HepG2 (cell line): Measurements from ENCODE around the gene MAEA. TPM values are rescaled to one million over a fixed set of nuclear protein-coding genes. Genes with fewer than 3 reads are reported as not detected.
A peak's percentile ranks its signal among the peaks of the same experiment; 100 is the strongest.

Experiments used
- ATAC-seq: fragments of 200-7000 bp; cut with Tn5 transposase; 3 replicates; pipeline ENCODE4 v1.9.1; 2020; ENCODE audit warnings: mild to moderate bottlenecking, moderate library complexity
- BruUV-seq: library from RNA; stranded (reverse); fragments of 400-500 nt; replicated peaks from 2 replicates; lab custom pipeline; 2021; lab: Mats Ljungman, UMichigan
- CTCF ChIA-PET: fragments of 300-600 bp; formaldehyde crosslinking; extraction: SDS; loops from one replicate; lab custom pipeline; 2021; ENCODE audit warnings: low total read pairs, inconsistent platforms, low intra/inter-chr PET ratio; lab: Yijun Ruan, JAX
- POLR2A ChIA-PET: fragments of 350-600 bp; sonication (Branson Sonifier 250); formaldehyde crosslinking; loops from one replicate; lab custom pipeline; 2020; ENCODE audit warnings: antibody characterized with exemption, inconsistent platforms; lab: Yijun Ruan, JAX
- DNase-seq: peaks from one replicate; pipeline ENCODE4 v3.0.0-alpha.2; 2015; ENCODE audit warnings: low spot score
- FAIRE-seq: peaks from 3 replicates; lab custom pipeline; 2011; peaks lifted over from hg19 to GRCh38; lab: Jason Lieb, UNC
- H2AFZ ChIP-seq: one replicate; pipeline ENCODE4 v1.6.1; 2011; ENCODE audit warnings: low read length, inconsistent platforms
- H3K27ac ChIP-seq: fragments of 300-600 bp; 3 replicates; pipeline ENCODE4 v1.8.0; 2011; ENCODE audit warnings: mixed run types, mild to moderate bottlenecking, mixed read lengths, low read length, inconsistent platforms; ENCODE audit not compliant: insufficient read depth; ENCODE audit errors: extremely low read length
- H3K27me3 ChIP-seq, 2 experiments: fragments of 200-600 bp in 1 of 2; 2 replicates in 1 of 2; 3 replicates in 1 of 2; pipeline versions ENCODE4 v1.6.0 to v1.8.0; 2011; ENCODE audit warnings: low read length in 2 of 2, mild to moderate bottlenecking in 2 of 2, moderate library complexity in 2 of 2, inconsistent platforms in 1 of 2; ENCODE audit not compliant: insufficient read depth in 2 of 2, control insufficient read depth in 1 of 2
- H3K36me3 ChIP-seq, 2 experiments: fragments of 200-600 bp in 1 of 2; replicated peaks in 1 of 2; 2 replicates in 1 of 2; 3 replicates in 1 of 2; pipeline versions ENCODE4 v1.5.1 to v1.8.0; 2011; ENCODE audit warnings: low read length in 2 of 2, inconsistent platforms in 1 of 2; ENCODE audit not compliant: insufficient read depth in 2 of 2, control insufficient read depth in 1 of 2
- H3K4me1 ChIP-seq: 2 replicates; pipeline ENCODE4 v1.5.1; 2012; ENCODE audit warnings: low read length, inconsistent platforms; ENCODE audit not compliant: insufficient read depth
- H3K4me2 ChIP-seq: 2 replicates; pipeline ENCODE4 v1.6.0; 2011; ENCODE audit warnings: low read depth, low read length, inconsistent platforms
- H3K4me3 ChIP-seq, 3 experiments: fragments of 200-600 bp in 1 of 3; sonication (generic), shearing (Covaris generic) in 1 of 3; replicated peaks in 1 of 3; 2 replicates each; pipeline ENCODE4 v1.5.1; 2011 to 2016; ENCODE audit warnings: low read length in 3 of 3, inconsistent platforms in 2 of 3, low read depth in 2 of 3, mild to moderate bottlenecking in 2 of 3, control low read depth in 1 of 3, mixed read lengths in 1 of 3; ENCODE audit not compliant: insufficient read depth in 1 of 3
- H3K79me2 ChIP-seq: one replicate; pipeline ENCODE4 v1.6.1; 2011; ENCODE audit warnings: low read length, inconsistent platforms; ENCODE audit not compliant: insufficient read depth
- H3K9ac ChIP-seq: 2 replicates; pipeline ENCODE4 v1.6.0; 2011; ENCODE audit warnings: mild to moderate bottlenecking, low read depth, low read length, inconsistent platforms; ENCODE audit not compliant: insufficient read depth
- H3K9me3 ChIP-seq: 2 replicates; pipeline ENCODE4 v1.5.1; 2012; ENCODE audit warnings: mild to moderate bottlenecking, low read length
- H4K20me1 ChIP-seq: 2 replicates; pipeline ENCODE4 v1.6.0; 2011; ENCODE audit warnings: inconsistent platforms, mild to moderate bottlenecking, low read length, moderate library complexity; ENCODE audit not compliant: insufficient read depth
- AGO2 ChIP-seq: fragments of 200-400 bp; formaldehyde crosslinking; optimal IDR thresholded peaks from 2 replicates; pipeline ENCODE3; 2017; ENCODE audit warnings: mild to moderate bottlenecking, low read depth, low read length, moderate library complexity
- GFI1 ChIP-seq: sonication (generic); formaldehyde crosslinking; IDR thresholded peaks from 2 replicates; pipeline ENCODE4 v1.5.0; 2020; ENCODE audit warnings: missing genetic modification reagents, mild to moderate bottlenecking, borderline replicate concordance
- HNRNPL ChIP-seq: fragments of 200-400 bp; formaldehyde crosslinking; IDR thresholded peaks from 2 replicates; pipeline ENCODE4 v1.6.1; 2017; ENCODE audit warnings: mild to moderate bottlenecking, low read depth, low read length
- MBNL3 ChIP-seq: fragments of 250-450 bp; sonication (Bioruptor Pico); conservative IDR thresholded peaks from 2 replicates; pipeline ENCODE4 v1.8.0; 2022; ENCODE audit warnings: mild to moderate bottlenecking, inconsistent platforms
- SKI ChIP-seq: fragments of 450-650 bp; IDR thresholded peaks from one replicate; pipeline ENCODE4 v1.6.1; 2018; ENCODE audit warnings: mild to moderate bottlenecking; ENCODE audit not compliant: partially characterized antibody
- ZFP62 ChIP-seq: sonication (generic); formaldehyde crosslinking; IDR thresholded peaks from 2 replicates; pipeline ENCODE4 v1.4.0; 2020; ENCODE audit warnings: missing genetic modification reagents
- ZNF883 ChIP-seq: sonication (generic); formaldehyde crosslinking; IDR thresholded peaks from 2 replicates; pipeline ENCODE4 v1.5.1; 2020; ENCODE audit warnings: mild to moderate bottlenecking, missing genetic modification reagents; ENCODE audit errors: not compliant biosample characterization
- WGBS: methylation state at CpG from one replicate; pipeline ENCODE4 v1.1.6; 2017; ENCODE audit warnings: low lambda C conversion rate; 5-methylcytosine and 5-hydroxymethylcytosine counted together
- in situ Hi-C: cut with HindIII; loops from 2 replicates; pipeline ENCODE4 v1.10.0; 2017; ENCODE audit warnings: low pct_unique_long_range_greater_than_20kb; ENCODE audit not compliant: extremely low pct_ligation_motif_present
- intact Hi-C: fragments of 100-400 bp; cut with micrococcal nuclease; formaldehyde crosslinking; loops from one replicate; pipeline ENCODE4 v1.10.0; 2022; ENCODE audit not compliant: unreplicated experiment
- polyA plus RNA-seq, 8 experiments: library from polyadenylated mRNA; depleted of rRNA in 3 of 8; stranded (reverse) in 7 of 8; unstranded in 1 of 8; fragments of >200 nt; fragmentation: Illumina TruSeq in 4 of 8; extraction: Trizol in 4 of 8; gene quantifications; 2 replicates each; pipeline versions ENCODE4 v1.2.1 to v1.2.3, GENCODE V29; 2011 to 2016; ENCODE audit warnings: low read depth in 4 of 8, missing spikeins in 1 of 8, mixed read lengths in 1 of 8; ENCODE audit not compliant: insufficient read depth in 1 of 8
- total RNA-seq, 5 experiments: library from RNA; depleted of rRNA; stranded (reverse); fragments of >200 nt; fragmentation: Illumina TruSeq; extraction: Trizol; gene quantifications; 2 replicates each; pipeline ENCODE4 v1.2.3, GENCODE V29; 2016; ENCODE audit warnings: low read depth in 1 of 5

Gene MAEA
- total and polyA plus RNA-seq, 2 of the 13 experiments (the other 11 are each of a cell fraction or from before 2014, with no cell fraction given) = 52.0 to 57.1 TPM

DNA sequence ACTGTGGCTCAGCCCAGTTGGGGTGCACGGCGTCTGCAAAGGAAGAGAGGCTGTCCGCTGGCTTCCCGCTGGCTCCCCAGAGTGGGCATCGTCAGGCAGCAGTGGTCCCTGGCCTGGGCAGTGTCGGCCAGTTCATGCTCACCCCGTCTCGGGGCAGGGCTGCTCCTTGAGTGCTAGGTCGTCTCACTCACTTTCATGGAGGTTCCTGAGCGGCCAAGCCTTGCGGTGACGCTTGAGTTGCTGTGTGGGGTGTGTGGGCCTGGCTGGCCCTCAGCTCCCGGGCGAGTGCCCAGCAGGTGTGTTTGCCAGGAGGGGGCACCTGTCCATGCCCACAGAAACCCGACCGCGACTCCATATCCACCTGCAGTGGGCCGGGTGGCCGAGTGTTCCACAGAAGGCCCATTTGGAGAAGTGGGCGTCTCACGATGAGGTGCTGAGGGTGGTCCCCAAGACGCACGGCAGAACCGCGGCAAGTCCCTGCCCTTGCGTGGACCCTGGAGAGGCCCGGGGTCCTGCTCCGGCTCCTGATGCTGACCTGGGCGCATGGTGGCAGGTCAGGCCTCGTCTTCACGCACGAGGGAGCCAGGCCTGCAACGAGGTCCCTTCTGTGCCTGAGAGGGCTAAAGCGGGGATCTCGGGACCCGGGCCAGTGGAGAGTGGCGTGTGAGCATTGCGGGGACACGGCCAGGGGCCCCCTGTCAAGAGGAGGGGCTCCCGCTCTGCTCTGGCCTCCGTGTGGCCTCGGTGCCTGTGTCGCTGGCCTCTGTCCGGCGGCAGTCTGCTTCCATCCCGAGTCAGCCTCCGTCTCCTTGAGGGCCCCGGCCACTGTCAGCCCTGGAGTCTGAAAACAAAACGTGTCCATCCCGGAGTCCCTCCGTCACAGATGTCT is 38.8 kb downstream of the MAEA start:
- ChIA-PET CTCF (no interaction called here), POLR2A (no interaction called here)
- Histone ChIP-seq H3K27me3 (no peaks in the 10 kb centered on the region), H4K20me1 (0 out of 2 replicates have a peak, but pooled peaks cover 4% of the 10 kb centered on the region), H3K9ac (no peak overlapping the region), H3K4me1 (no peaks in the 10 kb centered on the region), H3K79me2 (no peaks in the 10 kb centered on the region), H2AFZ (no peak overlapping the region), H3K36me3 (peaks cover 30 to 55% of the 10 kb centered on the region in 2 experiments; a peak in 4 of 5 replicates), H3K27ac (no peak overlapping the region), H3K9me3 (no peaks in the 10 kb centered on the region), H3K4me3 (no peak overlapping the region), H3K4me2 (no peak overlapping the region)
- 99% methylated on average over 28 of the region's 51 CpGs for WGBS
- intact Hi-C loops (no loop called here), in situ Hi-C loops (no loop called here)
- 0 out of 2 replicates have a peak, but pooled peaks have one; percentile 37 for TF ChIP-seq HNRNPL
- TF ChIP-seq ZFP62 (CRISPR knock-in tag) = no peak
- TF ChIP-seq AGO2 = peak; percentile 36
- TF ChIP-seq SKI = no peak
- TF ChIP-seq GFI1 = no peak
- no peak for TF ChIP-seq ZNF883 (CRISPR knock-in tag)
- no peak for TF ChIP-seq MBNL3 (CRISPR knock-in tag)
- no TSS peak for BruUV-seq
- ATAC-seq (no peak; the same call in 2 of the 3 replicates), DNase-seq (no peak), FAIRE-seq (no peak)
